Kidney (tissue), 14 donors: ENCODE results near the gene PLEKHM3. TPM values are rescaled to one million over a fixed set of nuclear protein-coding genes. Genes with fewer than 3 reads are reported as not detected.

Experiments
- DNase-seq, 5 donors: peaks; one replicate each; pipeline ENCODE4 v3.0.0-alpha.2; 2013 to 2020
- FAIRE-seq: peaks from 2 replicates; lab custom pipeline; 2012; peaks lifted over from hg19 to GRCh38; lab: Jason Lieb, UNC
- H3K27ac ChIP-seq, 2 donors: one replicate each; pipeline ENCODE4 v1.7.0; 2013; ENCODE audit warnings: low read depth in 2 of 2, low read length in 2 of 2, inconsistent platforms in 1 of 2
- H3K27me3 ChIP-seq: one replicate; pipeline ENCODE4 v1.7.1; 2013; ENCODE audit warnings: low read length, inconsistent platforms; ENCODE audit not compliant: control insufficient read depth, insufficient read depth
- H3K36me3 ChIP-seq, 3 donors: one replicate each; pipeline versions ENCODE4 v1.7.0 to v1.7.1; 2013; ENCODE audit warnings: low read length in 3 of 3, control low read depth in 1 of 3, inconsistent platforms in 1 of 3; ENCODE audit not compliant: insufficient read depth in 3 of 3, control insufficient read depth in 2 of 3
- H3K4me1 ChIP-seq, 3 donors: one replicate each; pipeline versions ENCODE4 v1.7.0 to v1.7.1; 2013; ENCODE audit warnings: low read length in 3 of 3, inconsistent platforms in 1 of 3, low read depth in 1 of 3; ENCODE audit not compliant: control insufficient read depth in 2 of 3, insufficient read depth in 2 of 3
- H3K4me3 ChIP-seq, 3 donors: one replicate each; pipeline versions ENCODE4 v1.7.0 to v1.8.1; 2013; ENCODE audit warnings: low read length in 3 of 3, control low read depth in 1 of 3, inconsistent platforms in 1 of 3
- H3K9ac ChIP-seq, 3 donors: one replicate each; pipeline versions ENCODE4 v1.7.0 to v1.7.1; 2013; ENCODE audit warnings: low read length in 3 of 3, control low read depth in 1 of 3, inconsistent platforms in 1 of 3
- H3K9me3 ChIP-seq, 3 donors: one replicate each; pipeline versions ENCODE4 v1.7.0 to v1.7.1; 2013; ENCODE audit warnings: low read length in 3 of 3, control low read depth in 1 of 3, inconsistent platforms in 1 of 3; ENCODE audit not compliant: control insufficient read depth in 2 of 3, insufficient read depth in 1 of 3
- intact Hi-C: fragments of 100-400 bp; cut with DNase I; formaldehyde crosslinking; loops from one replicate; pipeline ENCODE4 v1.11.1; 2022
- polyA plus RNA-seq: library from polyadenylated mRNA; stranded (reverse); fragments of 350-450 nt; fragmentation: Illumina TruSeq; extraction: RNeasy Lipid Tissue Mini Kit (QIAGEN cat#74804); gene quantifications from one replicate; pipeline ENCODE4 v1.2.3, GENCODE V29; 2014; ENCODE audit warnings: low read depth, low replicate concordance; ENCODE audit not compliant: insufficient read depth
- total RNA-seq: library from RNA; stranded (reverse); fragmentation: NEBNext Ultra II Directional; extraction: Animal tissue kit (Norgen Biotek cat#: 25700); gene quantifications from one replicate; pipeline ENCODE4 v1.2.1, GENCODE V29; 2021
- TF ChIP-seq, protein P1 (sequence below): IDR thresholded peaks from 3 replicates; pipeline ENCODE4 v1.5.1; 2012; ENCODE audit warnings: mild to moderate bottlenecking, moderate library complexity, borderline replicate concordance; ENCODE audit not compliant: insufficient read depth; ENCODE audit errors: extremely low read depth
- donor health status: control.
- donor health status: control.
- donor health status: control.
- donor health status: control.
- donor health status: control.
- donor health status: DM: yes; HTN: yes; CAD: no.
- donor health status: Normal renal cell carcinoma (clear cell type).

The PLEKHM3 gene
- total and polyA plus RNA-seq, 2 donors from 2014 or later: 4.2 to 13.5 TPM

DNA sequence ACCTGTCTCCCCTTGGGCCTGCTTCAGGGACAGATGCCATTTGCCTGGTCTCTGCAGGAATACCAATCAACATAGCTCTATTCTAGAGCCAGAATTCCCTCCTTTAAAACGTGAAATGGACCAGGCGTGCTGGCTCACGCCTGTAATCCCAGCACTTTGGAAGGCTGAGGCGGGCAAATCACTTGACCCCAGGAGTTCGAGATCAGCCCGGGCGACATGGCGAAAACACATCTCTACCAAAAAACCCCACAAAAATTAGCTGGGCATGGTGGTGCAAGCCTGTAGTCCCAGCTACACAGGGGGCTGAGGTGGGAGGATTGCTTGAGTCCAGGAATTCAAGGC is 127.0 kb downstream of the PLEKHM3 start:
- H3K27ac ChIP-seq: no peak overlapping the region
- H3K36me3 ChIP-seq: peaks cover 0 to 8% (median 0%) of the 10 kb centered on the region in 3 donors
- no peak for FAIRE-seq

GRCh38 chr2:207897541-207898353 is 127.6 kb downstream of the PLEKHM3 start:
- FAIRE-seq (no peak), DNase-seq (no peak)
- TF ChIP-seq, protein P1, sequence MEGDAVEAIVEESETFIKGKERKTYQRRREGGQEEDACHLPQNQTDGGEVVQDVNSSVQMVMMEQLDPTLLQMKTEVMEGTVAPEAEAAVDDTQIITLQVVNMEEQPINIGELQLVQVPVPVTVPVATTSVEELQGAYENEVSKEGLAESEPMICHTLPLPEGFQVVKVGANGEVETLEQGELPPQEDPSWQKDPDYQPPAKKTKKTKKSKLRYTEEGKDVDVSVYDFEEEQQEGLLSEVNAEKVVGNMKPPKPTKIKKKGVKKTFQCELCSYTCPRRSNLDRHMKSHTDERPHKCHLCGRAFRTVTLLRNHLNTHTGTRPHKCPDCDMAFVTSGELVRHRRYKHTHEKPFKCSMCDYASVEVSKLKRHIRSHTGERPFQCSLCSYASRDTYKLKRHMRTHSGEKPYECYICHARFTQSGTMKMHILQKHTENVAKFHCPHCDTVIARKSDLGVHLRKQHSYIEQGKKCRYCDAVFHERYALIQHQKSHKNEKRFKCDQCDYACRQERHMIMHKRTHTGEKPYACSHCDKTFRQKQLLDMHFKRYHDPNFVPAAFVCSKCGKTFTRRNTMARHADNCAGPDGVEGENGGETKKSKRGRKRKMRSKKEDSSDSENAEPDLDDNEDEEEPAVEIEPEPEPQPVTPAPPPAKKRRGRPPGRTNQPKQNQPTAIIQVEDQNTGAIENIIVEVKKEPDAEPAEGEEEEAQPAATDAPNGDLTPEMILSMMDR: no peak
- peaks cover 3 to 26% (median 10%) of the 10 kb centered on the region in 3 donors for H3K4me1 ChIP-seq
- H3K36me3 ChIP-seq: peaks cover 0 to 8% (median 0%) of the 10 kb centered on the region in 3 donors
- no peak overlapping the region for H3K9ac ChIP-seq
- H3K9me3 ChIP-seq: no peaks in the 10 kb centered on the region
- no peak overlapping the region for H3K27ac ChIP-seq
- H3K27me3 ChIP-seq: no peaks in the 10 kb centered on the region
- intact Hi-C loops: no loop called here
- H3K4me3 ChIP-seq: no peak overlapping the region

More for the DNA sequence above, 127.0 kb downstream of the PLEKHM3 start:
- Histone ChIP-seq H3K4me3 (no peak overlapping the region), H3K27me3 (no peaks in the 10 kb centered on the region), H3K9me3 (no peaks in the 10 kb centered on the region), H3K4me1 (peaks cover 3 to 26% (median 10%) of the 10 kb centered on the region in 3 donors), H3K9ac (no peak overlapping the region)
- intact Hi-C loops: no loop called here
- no peak for DNase-seq
- TF ChIP-seq, protein P1: no peak

GRCh38 chr2:207896525-207897285 is 128.6 kb downstream of the PLEKHM3 start:
- DNase-seq (no peak), FAIRE-seq (no peak)
- peaks cover 3 to 36% (median 10%) of the 10 kb centered on the region in 3 donors for H3K4me1 ChIP-seq
- TF ChIP-seq, protein P1: no peak
- H3K4me3 ChIP-seq: no peak overlapping the region
- H3K27me3 ChIP-seq: no peaks in the 10 kb centered on the region
- H3K9ac ChIP-seq: no peak overlapping the region
- peaks cover 0 to 8% (median 0%) of the 10 kb centered on the region in 3 donors for H3K36me3 ChIP-seq
- no peaks in the 10 kb centered on the region for H3K9me3 ChIP-seq
- intact Hi-C loops: no loop called here
- no peak overlapping the region for H3K27ac ChIP-seq
